ENCODE measurements around the gene PUDP.

Gene PUDP

DNA sequence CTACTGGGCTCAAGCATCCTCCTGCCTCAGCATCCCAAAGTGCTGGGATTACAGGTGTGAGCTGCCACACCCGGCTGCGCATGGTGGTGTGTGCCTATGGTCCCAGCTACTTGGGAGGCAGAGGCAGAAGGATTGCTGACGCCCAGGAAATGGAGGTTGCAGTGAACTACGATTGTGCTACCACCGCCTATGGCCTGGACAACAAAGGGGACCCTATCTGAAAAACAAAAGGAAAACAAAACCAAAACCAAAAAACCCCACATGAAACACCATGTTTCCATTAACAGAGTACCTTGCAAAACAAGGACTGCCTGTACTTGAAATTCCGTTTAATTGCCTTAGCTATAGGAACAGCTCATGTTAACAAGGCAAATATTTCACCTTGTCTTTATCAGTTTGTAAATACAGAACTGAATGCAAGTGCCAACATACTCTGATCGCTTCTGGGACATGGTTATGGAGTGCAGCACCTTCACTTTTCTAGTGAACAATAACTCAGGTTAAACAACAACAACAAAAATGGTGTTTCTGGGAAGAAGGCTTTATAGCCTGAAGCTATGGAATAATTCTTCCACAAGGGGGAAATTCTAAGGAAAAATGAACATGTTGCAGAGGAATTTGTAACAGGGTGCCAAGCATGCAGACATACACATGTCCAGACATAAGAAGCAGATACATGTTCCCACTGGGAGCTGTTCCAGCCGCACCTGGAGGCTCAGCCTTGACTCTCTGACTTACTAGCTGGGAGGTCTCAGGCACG is 73.6 kb downstream of the PUDP start:
- TF ChIP-seq CTCF (IDR thresholded peaks at IDR 0.05; ENCODE audit: low read depth, low read length, missing control alignments), result peak; percentile 21
- H3K4me3 ChIP-seq (ENCODE audit: low read depth, low read length), result no peak overlapping the region
- in situ Hi-C loops (cut with HindIII; ENCODE audit: low sequenced_read_pairs), result no loop called here
- no peak for DNase-seq (ENCODE audit: low read depth)

DNA sequence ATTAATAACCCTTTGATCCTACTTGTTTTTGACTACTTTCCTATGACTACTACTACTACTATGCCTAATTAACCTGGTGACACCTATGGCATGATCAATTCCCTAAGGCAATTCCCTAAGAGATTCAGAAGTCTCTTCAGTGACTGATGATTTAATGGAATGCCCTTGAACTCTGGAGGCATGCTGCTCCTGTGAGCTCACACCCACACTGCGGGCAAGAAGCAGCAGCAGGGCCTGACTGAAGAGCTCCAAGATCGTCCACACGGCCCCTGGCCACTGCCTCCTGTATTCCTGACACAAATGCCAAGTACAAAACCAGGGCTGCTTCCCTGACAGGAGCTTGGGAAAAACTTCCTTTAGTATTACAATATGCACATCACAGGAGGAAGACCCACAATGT is 74.6 kb downstream of the PUDP start:
- no peak overlapping the region for H3K4me3 ChIP-seq (ENCODE audit: low read depth, low read length)
- DNase-seq (ENCODE audit: low read depth), result no peak
- in situ Hi-C loops (cut with HindIII; ENCODE audit: low sequenced_read_pairs), result no loop called here
- TF ChIP-seq CTCF (IDR thresholded peaks at IDR 0.05; ENCODE audit: low read depth, low read length, missing control alignments), result no peak

DNA sequence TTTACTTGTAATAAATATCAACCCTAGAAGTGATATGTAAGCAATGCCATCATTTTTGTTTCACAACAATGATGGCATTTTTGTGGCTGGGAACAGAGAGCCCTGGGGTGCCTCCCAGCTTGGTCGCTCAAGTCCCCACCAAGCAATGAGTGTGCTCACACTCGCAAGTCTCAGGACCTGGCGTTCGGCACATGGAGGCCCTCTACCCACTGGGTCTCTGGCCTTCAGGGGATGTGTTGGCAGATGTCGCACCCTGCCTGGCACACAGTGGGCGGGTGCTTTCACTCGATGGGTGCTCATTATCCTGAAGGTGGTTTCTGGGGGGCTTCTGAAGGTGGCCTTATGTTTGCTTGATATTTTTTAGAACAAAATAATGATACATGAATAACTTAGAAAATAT is 75.1 kb downstream of the PUDP start:
- TF ChIP-seq CTCF (IDR thresholded peaks at IDR 0.05; ENCODE audit: low read depth, low read length, missing control alignments), result no peak
- in situ Hi-C loops (cut with HindIII; ENCODE audit: low sequenced_read_pairs), result no loop called here

DNA sequence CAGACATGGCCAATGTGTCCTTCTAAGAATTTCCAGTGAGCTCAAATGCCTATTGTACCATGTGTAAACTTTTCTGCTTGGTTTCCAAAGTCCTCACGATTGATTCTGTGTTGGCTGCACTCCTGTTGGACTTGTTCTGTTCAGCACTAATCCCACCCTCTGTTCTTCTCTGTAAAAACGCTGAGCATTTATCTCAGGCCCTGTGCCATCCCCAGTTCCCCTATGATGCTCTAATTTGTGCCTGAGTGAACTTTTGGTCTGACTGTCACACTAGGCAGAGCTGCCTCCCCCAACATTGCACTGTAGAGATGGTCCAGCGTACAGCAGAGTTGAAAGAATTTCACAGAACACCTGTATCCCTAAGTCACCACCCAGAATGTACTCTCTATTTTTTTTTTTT is 76.6 kb downstream of the PUDP start:
- DNase-seq (ENCODE audit: low read depth), result no peak
- H3K4me3 ChIP-seq (ENCODE audit: low read depth, low read length), result no peak overlapping the region
- no peak for TF ChIP-seq CTCF (IDR thresholded peaks at IDR 0.05; ENCODE audit: low read depth, low read length, missing control alignments)
- in situ Hi-C loops (cut with HindIII; ENCODE audit: low sequenced_read_pairs), result no loop called here

More for the DNA sequence above, 75.1 kb downstream of the PUDP start:
- H3K4me3 ChIP-seq (ENCODE audit: low read depth, low read length), result no peak overlapping the region
- DNase-seq (ENCODE audit: low read depth), result no peak

DNA sequence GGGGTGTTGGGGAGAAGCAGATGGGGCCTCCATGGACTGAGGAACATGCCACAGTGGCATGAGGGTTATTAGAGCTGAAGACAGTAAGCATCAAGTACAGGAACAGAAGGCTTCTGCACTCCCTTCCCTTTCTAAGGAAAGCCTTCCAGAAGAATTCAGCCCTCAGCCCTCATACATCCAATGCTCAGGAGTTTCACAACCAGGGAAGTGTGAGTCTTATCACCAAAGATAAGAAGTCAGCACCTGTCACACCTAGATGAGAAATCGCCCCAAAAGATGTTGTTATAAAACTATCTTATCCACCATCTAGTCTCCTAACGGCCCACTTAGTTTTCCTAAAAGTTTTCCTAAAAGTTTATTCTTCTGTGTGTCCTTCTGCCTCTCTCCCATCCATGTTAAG is 78.4 kb downstream of the PUDP start:
- DNase-seq (ENCODE audit: low read depth), result no peak
- in situ Hi-C loops (cut with HindIII; ENCODE audit: low sequenced_read_pairs), result no loop called here
- H3K4me3 ChIP-seq (ENCODE audit: low read depth, low read length), result no peak overlapping the region
- no peak for TF ChIP-seq CTCF (IDR thresholded peaks at IDR 0.05; ENCODE audit: low read depth, low read length, missing control alignments)

- in situ Hi-C loops (cut with HindIII; ENCODE audit: low sequenced_read_pairs), result no loop called here
- TF ChIP-seq CTCF (IDR thresholded peaks at IDR 0.05; ENCODE audit: low read depth, low read length, missing control alignments), result peak; percentile 47
- no peak for DNase-seq (ENCODE audit: low read depth)
- H3K4me3 ChIP-seq (ENCODE audit: low read depth, low read length), result no peak overlapping the region
Observed at GRCh38 chrX:7068939-7069367, 79.0 kb downstream of the PUDP start.

Data from astrocyte of the cerebellum (primary cell).